ENCODE measurements around the gene OR4C11.

OR4C11 gene

GRCh38 chr11:55607545-55607944 is at the start of gene OR4C11:
Gene OR4C11 (minus strand): TSS chr11:55607645. CDS start chr11:55604373, 3,272 bp downstream.
- DNase-seq, result no peak

- no peak for DNase-seq
These were observed 47.7 kb upstream of the OR4C11 start for GRCh38 chr11:55655096-55655495.

GRCh38 chr11:55652560-55652959 is 45.1 kb upstream of the OR4C11 start:
- no peak for DNase-seq

GRCh38 chr11:55648027-55648426 is 40.6 kb upstream of the OR4C11 start, which contains the start of gene OR4S2:
Gene OR4S2 (plus strand): TSS chr11:55648327. CDS start chr11:55650904, 2,577 bp downstream.
- DNase-seq, result no peak

GRCh38 chr11:55634813-55635212 is 27.4 kb upstream of the OR4C11 start, which contains the start of gene OR4P4:
Gene OR4P4 (plus strand): TSS chr11:55635113.
- DNase-seq, result no peak

GRCh38 chr11:55624531-55624930 is 17.1 kb upstream of the OR4C11 start:
- no peak for DNase-seq

GRCh38 chr11:55572548-55572947 is 34.9 kb downstream of the OR4C11 start:
- no peak for DNase-seq

GRCh38 chr11:55571828-55572227 is 35.6 kb downstream of the OR4C11 start, which contains the start of gene OR4C16:
Gene OR4C16 (plus strand): TSS chr11:55572128. CDS start chr11:55572128, 0 bp downstream.
- DNase-seq, result no peak

GRCh38 chr11:55554169-55554568 is 53.3 kb downstream of the OR4C11 start, which contains the start of gene OR4C15:
Gene OR4C15 (plus strand): TSS chr11:55554469. CDS start chr11:55554469, 0 bp downstream.
- no peak for DNase-seq

All from CD4-positive, alpha-beta T cell treated with Interleukin-17A for 4 hours (primary cell).